PC-9 (cell line): ENCODE data around the gene IRAK4. TPM values are rescaled to one million over a fixed set of nuclear protein-coding genes. Genes with fewer than 3 reads are reported as not detected.

Experiments used
- BruUV-seq: library from RNA; stranded (reverse); fragments of 400-500 nt; replicated peaks from 2 replicates; lab custom pipeline; 2021; lab: Mats Ljungman, UMichigan
- CTCF ChIA-PET: fragments of 300-600 bp; sonication (Branson Sonifier 250); formaldehyde crosslinking; loops from one replicate; lab custom pipeline; 2022; ENCODE audit warnings: antibody characterized with exemption; lab: Charles Lee
- POLR2A ChIA-PET: fragments of 300-600 bp; sonication (Branson Sonifier 250); formaldehyde crosslinking; loops from one replicate; lab custom pipeline; 2022; ENCODE audit warnings: antibody characterized with exemption; ENCODE audit not compliant: unreplicated experiment; lab: Charles Lee
- DNase-seq, 2 experiments: peaks; one replicate each; pipeline versions ENCODE4 v3.0.0 to v3.0.0-alpha.2; 2015 to 2022; ENCODE audit warnings: mixed read lengths in 1 of 2
- H2AFZ ChIP-seq: fragments of 200-600 bp; sonication (generic); 2 replicates; pipeline ENCODE4 v1.8.1; 2017; ENCODE audit warnings: antibody characterized with exemption
- H3F3A ChIP-seq: fragments of 200-600 bp; sonication (generic); 2 replicates; pipeline ENCODE4 v1.8.1; 2017; ENCODE audit warnings: antibody characterized with exemption, mild to moderate bottlenecking, low read depth; ENCODE audit not compliant: insufficient read depth
- H3K27ac ChIP-seq: fragments of 200-600 bp; sonication (generic); 2 replicates; pipeline ENCODE4 v1.6.1; 2016; ENCODE audit warnings: mixed run types
- H3K27me3 ChIP-seq: fragments of 200-600 bp; sonication (generic); 2 replicates; pipeline ENCODE4 v1.6.1; 2016; ENCODE audit warnings: low read depth, mixed run types; ENCODE audit not compliant: insufficient read depth
- H3K36me3 ChIP-seq: fragments of 200-600 bp; sonication (generic); 2 replicates; pipeline ENCODE4 v1.6.1; 2016; ENCODE audit warnings: low read depth, mixed run types
- H3K4me1 ChIP-seq: fragments of 200-600 bp; sonication (generic); replicated peaks from 2 replicates; pipeline ENCODE4 v1.6.1; 2016; ENCODE audit warnings: mixed run types; ENCODE audit not compliant: insufficient read depth
- H3K4me2 ChIP-seq: fragments of 200-600 bp; sonication (generic); 2 replicates; pipeline ENCODE4 v1.6.1; 2017; ENCODE audit warnings: mixed run types
- H3K4me3 ChIP-seq: fragments of 200-600 bp; sonication (generic); 2 replicates; pipeline ENCODE4 v1.6.1; 2016; ENCODE audit warnings: mixed run types
- H3K79me2 ChIP-seq: fragments of 200-600 bp; sonication (generic); 2 replicates; pipeline ENCODE4 v1.6.1; 2017; ENCODE audit warnings: low read depth, mixed run types
- H3K9me2 ChIP-seq: fragments of 200-600 bp; sonication (generic); 2 replicates; pipeline ENCODE4 v1.8.1; 2017; ENCODE audit warnings: mild to moderate bottlenecking; ENCODE audit not compliant: insufficient read depth
- H3K9me3 ChIP-seq: fragments of 200-600 bp; sonication (generic); 2 replicates; pipeline ENCODE4 v1.8.1; 2016; ENCODE audit warnings: low read depth; ENCODE audit not compliant: insufficient read depth
- H4K20me1 ChIP-seq: fragments of 200-600 bp; sonication (generic); 2 replicates; pipeline ENCODE4 v1.8.1; 2017; ENCODE audit not compliant: insufficient read depth
- CTCF ChIP-seq: fragments of 200-600 bp; sonication (generic); conservative IDR thresholded peaks from 2 replicates; pipeline ENCODE4 v1.6.1; 2017; ENCODE audit warnings: mixed run types, antibody characterized with exemption, mild to moderate bottlenecking, moderate library complexity
- EZH2 ChIP-seq: fragments of 200-600 bp; sonication (generic); IDR thresholded peaks from 2 replicates; pipeline ENCODE4 v1.8.0; 2017; ENCODE audit warnings: antibody characterized with exemption, low read depth
- intact Hi-C: fragments of 100-400 bp; cut with micrococcal nuclease; formaldehyde crosslinking; loops from one replicate; pipeline ENCODE4 v1.10.0; 2022; ENCODE audit not compliant: unreplicated experiment
- total RNA-seq: library from RNA; stranded (reverse); gene quantifications from 2 replicates; pipeline ENCODE4 v1.2.3, GENCODE V29; 2021

Gene IRAK4
- total RNA-seq, 1 experiment from 2014 or later, result 10.1 TPM

GRCh38 chr12:43730283-43730682, 28.5 kb upstream of the IRAK4 start:
- Histone ChIP-seq H3F3A (no peaks in the 10 kb centered on the region; the same call in 1 of the 2 replicates), H3K27me3 (no peaks in the 10 kb centered on the region), H3K9me3 (no peaks in the 10 kb centered on the region), H3K9me2 (no peaks in the 10 kb centered on the region), H3K79me2 (no peaks in the 10 kb centered on the region), H3K4me2 (no peak overlapping the region), H3K27ac (no peak overlapping the region), H3K4me1 (no peaks in the 10 kb centered on the region), H3K36me3 (peaks cover 4% of the 10 kb centered on the region; the same call in 1 of the 2 replicates), H3K4me3 (no peak overlapping the region), H4K20me1 (no peaks in the 10 kb centered on the region), H2AFZ (no peak overlapping the region)
- CTCF ChIA-PET, result no interaction called here
- BruUV-seq, result no TSS peak
- no peak for DNase-seq
- POLR2A ChIA-PET, result no interaction called here
- no peak for TF ChIP-seq CTCF
- TF ChIP-seq EZH2, result no peak
- intact Hi-C loops, result no loop called here

- Histone ChIP-seq H3K4me1 (no peaks in the 10 kb centered on the region), H3K27ac (no peak overlapping the region), H2AFZ (no peak overlapping the region), H3K36me3 (no peaks in the 10 kb centered on the region), H3K79me2 (no peaks in the 10 kb centered on the region), H3K4me2 (no peak overlapping the region), H3K27me3 (no peaks in the 10 kb centered on the region), H3F3A (no peaks in the 10 kb centered on the region; the same call in 1 of the 2 replicates), H4K20me1 (no peaks in the 10 kb centered on the region), H3K9me3 (no peaks in the 10 kb centered on the region), H3K9me2 (no peaks in the 10 kb centered on the region), H3K4me3 (no peak overlapping the region)
- no TSS peak for BruUV-seq
- ChIA-PET CTCF (no interaction called here), POLR2A (no interaction called here)
- intact Hi-C loops, result no loop called here
- TF ChIP-seq CTCF (no peak; the same call in 1 of the 2 replicates), EZH2 (no peak)
- DNase-seq, result no peak
These were observed 25.1 kb upstream of the IRAK4 start for GRCh38 chr12:43733687-43734086.

GRCh38 chr12:43736927-43737440, 21.8 kb upstream of the IRAK4 start:
- no TSS peak for BruUV-seq
- no peaks in the 10 kb centered on the region for H3F3A ChIP-seq
- H3K79me2 ChIP-seq, result no peaks in the 10 kb centered on the region
- ChIA-PET CTCF (interaction anchor here (0.6 kb wide), 1 partner anchor 16 kb away, joined by 5 read pairs; no protein-coding TSS in a partner anchor), POLR2A (interaction anchor here (0.6 kb wide), 1 partner anchor 21 kb away, joined by 25 read pairs; no protein-coding TSS in a partner anchor)
- H3K4me1 ChIP-seq, result no peaks in the 10 kb centered on the region
- no peak overlapping the region for H2AFZ ChIP-seq
- H4K20me1 ChIP-seq, result no peaks in the 10 kb centered on the region
- no peak for DNase-seq
- H3K27me3 ChIP-seq, result no peaks in the 10 kb centered on the region
- H3K4me3 ChIP-seq, result no peak overlapping the region
- no peak overlapping the region for H3K27ac ChIP-seq
- no peaks in the 10 kb centered on the region for H3K9me2 ChIP-seq
- H3K9me3 ChIP-seq, result no peaks in the 10 kb centered on the region
- no peaks in the 10 kb centered on the region for H3K36me3 ChIP-seq
- intact Hi-C loops, result no loop called here
- no peak overlapping the region for H3K4me2 ChIP-seq
- TF ChIP-seq EZH2 (no peak), CTCF (no peak)
